IPS-15b (cell line): Measurements from ENCODE around the gene ZNF133.
"Not testable (repeated sequence)": the region's sequence is repeated elsewhere in the genome, so short reads cannot be mapped to it uniquely, and the experiment has no call there.

Source experiments
- H3K27me3 ChIP-seq: one replicate; pipeline ENCODE4 v1.6.1; 2013; ENCODE audit warnings: low read length; ENCODE audit not compliant: control insufficient read depth, insufficient read depth
- H3K36me3 ChIP-seq: one replicate; pipeline ENCODE4 v1.6.1; 2013; ENCODE audit warnings: low read length; ENCODE audit not compliant: control insufficient read depth, insufficient read depth
- H3K4me1 ChIP-seq: one replicate; pipeline ENCODE4 v1.6.1; 2013; ENCODE audit warnings: mild to moderate bottlenecking, low read length; ENCODE audit not compliant: control insufficient read depth, insufficient read depth
- H3K4me3 ChIP-seq: one replicate; pipeline ENCODE4 v1.5.1; 2013; ENCODE audit warnings: low read depth, low read length
- H3K9ac ChIP-seq: one replicate; pipeline ENCODE4 v1.6.1; 2013; ENCODE audit warnings: low read depth, mild to moderate bottlenecking, low read length
- H3K9me3 ChIP-seq: one replicate; pipeline ENCODE4 v1.6.1; 2013; ENCODE audit warnings: mild to moderate bottlenecking, low read length; ENCODE audit not compliant: control insufficient read depth, insufficient read depth

The ZNF133 gene

GRCh38 chr20:18263723-18264122 lies 24.6 kb upstream of the ZNF133 start:
- Histone ChIP-seq H3K9ac (no peak overlapping the region), H3K27me3 (no peaks in the 10 kb centered on the region), H3K36me3 (no peaks in the 10 kb centered on the region)

GRCh38 chr20:18265441-18265840 lies 22.9 kb upstream of the ZNF133 start:
- H3K9me3 ChIP-seq = no peaks in the 10 kb centered on the region
- peaks cover 2% of the 10 kb centered on the region for H3K4me1 ChIP-seq
- H3K27me3 ChIP-seq = no peaks in the 10 kb centered on the region
- no peaks in the 10 kb centered on the region for H3K36me3 ChIP-seq
- no peak overlapping the region for H3K4me3 ChIP-seq
- no peak overlapping the region for H3K9ac ChIP-seq

More at GRCh38 chr20:18263723-18264122, 24.6 kb upstream of the ZNF133 start:
- no peak overlapping the region for H3K4me3 ChIP-seq
- peaks cover 2% of the 10 kb centered on the region for H3K4me1 ChIP-seq
- H3K9me3 ChIP-seq = no peaks in the 10 kb centered on the region

- no peak overlapping the region for H3K4me3 ChIP-seq
- no peaks in the 10 kb centered on the region for H3K9me3 ChIP-seq
- peaks cover 2% of the 10 kb centered on the region for H3K4me1 ChIP-seq
- H3K27me3 ChIP-seq = no peaks in the 10 kb centered on the region
- no peaks in the 10 kb centered on the region for H3K36me3 ChIP-seq
- H3K9ac ChIP-seq = no peak overlapping the region
Observed at GRCh38 chr20:18266282-18266681, 22.0 kb upstream of the ZNF133 start.

DNA sequence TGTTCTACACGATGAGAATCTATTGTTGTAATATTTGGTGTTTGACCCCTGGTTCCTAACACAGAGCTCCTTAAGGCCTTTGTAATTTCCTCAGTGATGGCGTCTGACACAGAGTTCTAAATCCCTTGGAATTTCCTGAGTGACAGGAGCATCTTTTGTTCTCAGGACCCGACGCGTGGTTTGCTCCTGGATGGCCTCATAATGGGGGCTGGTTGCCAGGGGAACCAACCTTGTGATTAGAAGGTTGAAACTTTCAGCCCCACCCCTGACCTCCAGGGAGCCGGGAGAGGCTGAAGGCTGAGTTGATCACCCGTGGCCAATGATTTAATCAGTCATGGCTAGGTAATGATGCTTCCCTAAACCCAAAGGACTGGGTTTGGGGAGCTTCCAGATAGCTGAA lies 20.5 kb upstream of the ZNF133 start:
- Histone ChIP-seq H3K9ac (no peak overlapping the region), H3K27me3 (no peaks in the 10 kb centered on the region), H3K4me1 (peaks cover 2% of the 10 kb centered on the region), H3K9me3 (no peaks in the 10 kb centered on the region), H3K4me3 (no peak overlapping the region), H3K36me3 (no peaks in the 10 kb centered on the region)

DNA sequence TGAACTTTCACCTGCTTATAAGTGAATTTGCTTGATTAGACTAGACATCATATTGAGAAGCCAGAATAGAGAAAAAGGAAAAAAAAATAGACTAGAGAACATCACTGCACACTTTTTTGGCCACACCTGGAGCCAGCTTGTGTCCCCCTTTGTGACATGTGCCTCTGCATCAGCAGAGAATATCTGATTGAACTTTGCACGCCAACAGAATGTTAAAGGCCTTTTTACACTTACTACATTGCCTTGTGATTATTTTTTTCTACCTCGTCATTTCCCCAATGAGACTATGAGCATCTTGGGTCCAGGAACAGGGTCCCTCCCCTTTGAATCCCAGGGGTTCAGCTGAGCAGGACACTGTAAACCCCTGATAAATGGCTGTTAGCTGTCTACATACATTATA lies 17.2 kb upstream of the ZNF133 start:
- Histone ChIP-seq H3K27me3 (no peaks in the 10 kb centered on the region), H3K9me3 (no peaks in the 10 kb centered on the region), H3K9ac (no peak overlapping the region), H3K4me1 (peaks cover 2% of the 10 kb centered on the region), H3K36me3 (no peaks in the 10 kb centered on the region), H3K4me3 (no peak overlapping the region)

- H3K27me3 ChIP-seq = no peaks in the 10 kb centered on the region
- H3K36me3 ChIP-seq = no peaks in the 10 kb centered on the region
- no peak overlapping the region for H3K9ac ChIP-seq
- no peaks in the 10 kb centered on the region for H3K9me3 ChIP-seq
- no peak overlapping the region for H3K4me3 ChIP-seq
- peaks cover under 1% of the 10 kb centered on the region for H3K4me1 ChIP-seq
Observed at GRCh38 chr20:18272451-18272850, 15.9 kb upstream of the ZNF133 start.

- Histone ChIP-seq H3K9me3 (no peaks in the 10 kb centered on the region), H3K27me3 (no peaks in the 10 kb centered on the region), H3K4me1 (no peaks in the 10 kb centered on the region), H3K4me3 (no peak overlapping the region), H3K9ac (no peak overlapping the region), H3K36me3 (no peaks in the 10 kb centered on the region)
Observed at GRCh38 chr20:18273738-18274137, 14.6 kb upstream of the ZNF133 start.

- not testable (repeated sequence) for H3K9me3 ChIP-seq, H3K27me3 ChIP-seq, H3K9ac ChIP-seq, H3K4me1 ChIP-seq, H3K4me3 ChIP-seq, H3K36me3 ChIP-seq
Observed at GRCh38 chr20:18275960-18276359, 12.4 kb upstream of the ZNF133 start.

- Histone ChIP-seq H3K9ac (no peak overlapping the region), H3K4me1 (no peaks in the 10 kb centered on the region), H3K9me3 (no peaks in the 10 kb centered on the region), H3K27me3 (no peaks in the 10 kb centered on the region), H3K4me3 (no peak overlapping the region), H3K36me3 (no peaks in the 10 kb centered on the region)
Observed at GRCh38 chr20:18276821-18277220, 11.5 kb upstream of the ZNF133 start.

GRCh38 chr20:18279242-18279641 lies 9.1 kb upstream of the ZNF133 start:
- no peak overlapping the region for H3K9ac ChIP-seq
- H3K27me3 ChIP-seq = peaks cover 7% of the 10 kb centered on the region
- no peaks in the 10 kb centered on the region for H3K4me1 ChIP-seq
- no peaks in the 10 kb centered on the region for H3K36me3 ChIP-seq
- H3K9me3 ChIP-seq = no peaks in the 10 kb centered on the region
- H3K4me3 ChIP-seq = no peak overlapping the region

DNA sequence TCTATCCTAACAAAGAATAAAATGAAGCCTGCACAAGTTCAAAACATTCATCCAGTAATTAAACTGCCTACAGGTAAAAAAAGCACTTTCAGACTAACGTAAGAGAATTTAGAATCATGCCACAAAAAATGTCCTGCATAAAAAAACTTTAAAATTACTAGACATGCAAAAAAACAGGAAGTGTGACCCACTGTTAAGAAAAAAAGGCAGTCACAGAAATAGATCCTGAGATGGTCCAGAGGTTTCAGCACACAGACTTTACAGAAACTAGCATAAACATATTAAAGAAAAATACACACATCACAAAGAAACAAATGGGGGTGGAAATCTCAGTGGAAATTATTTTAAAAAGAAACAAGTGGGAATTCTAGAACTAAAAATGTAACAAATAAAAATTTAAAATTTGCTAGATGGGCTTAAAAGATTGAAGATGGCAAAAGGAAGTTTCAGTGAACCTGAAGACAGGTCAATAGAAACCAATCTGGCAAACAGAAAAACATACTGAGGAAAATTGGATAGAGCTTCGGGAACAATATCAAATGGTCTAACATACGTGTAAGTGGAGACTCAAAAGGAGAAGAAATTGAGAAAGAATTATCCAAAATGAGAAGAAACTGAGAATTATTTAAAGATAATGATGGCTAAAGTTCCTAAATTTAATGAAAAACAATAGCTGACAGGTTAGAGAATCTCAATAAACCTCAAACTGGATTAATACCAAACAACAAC lies 3.4 kb upstream of the ZNF133 start:
- H3K4me1 ChIP-seq = peaks cover 4% of the 10 kb centered on the region
- no peak overlapping the region for H3K9ac ChIP-seq
- H3K27me3 ChIP-seq = peaks cover 7% of the 10 kb centered on the region
- no peak overlapping the region for H3K4me3 ChIP-seq
- no peaks in the 10 kb centered on the region for H3K9me3 ChIP-seq
- no peaks in the 10 kb centered on the region for H3K36me3 ChIP-seq

GRCh38 chr20:18287546-18287914 lies 797 bp upstream of the ZNF133 start:
- Histone ChIP-seq H3K9me3 (no peaks in the 10 kb centered on the region), H3K9ac (peak overlapping the region; percentile 67), H3K4me3 (peak overlapping the region; percentile 87), H3K36me3 (no peaks in the 10 kb centered on the region), H3K4me1 (peaks cover 4% of the 10 kb centered on the region), H3K27me3 (peaks cover 4% of the 10 kb centered on the region)
